Measurements from ENCODE around the gene TRIM33.

DNA sequence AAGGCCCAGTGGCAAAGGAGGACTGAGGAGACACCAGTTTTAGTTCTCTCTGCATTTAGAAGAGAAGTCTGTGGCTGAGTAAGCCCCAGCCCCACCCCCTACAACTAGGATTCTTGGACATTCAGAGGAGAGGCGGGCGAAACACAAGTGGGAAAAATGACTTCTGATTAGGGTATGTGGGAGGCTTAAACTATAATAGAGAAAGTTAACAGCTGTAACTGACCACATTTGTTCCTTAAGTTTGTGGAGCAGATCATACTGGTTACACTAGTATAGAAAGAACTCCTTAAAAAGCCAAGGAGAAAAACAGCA, 11.2 kb upstream of the TRIM33 start:
- TF ChIP-seq, protein P1, sequence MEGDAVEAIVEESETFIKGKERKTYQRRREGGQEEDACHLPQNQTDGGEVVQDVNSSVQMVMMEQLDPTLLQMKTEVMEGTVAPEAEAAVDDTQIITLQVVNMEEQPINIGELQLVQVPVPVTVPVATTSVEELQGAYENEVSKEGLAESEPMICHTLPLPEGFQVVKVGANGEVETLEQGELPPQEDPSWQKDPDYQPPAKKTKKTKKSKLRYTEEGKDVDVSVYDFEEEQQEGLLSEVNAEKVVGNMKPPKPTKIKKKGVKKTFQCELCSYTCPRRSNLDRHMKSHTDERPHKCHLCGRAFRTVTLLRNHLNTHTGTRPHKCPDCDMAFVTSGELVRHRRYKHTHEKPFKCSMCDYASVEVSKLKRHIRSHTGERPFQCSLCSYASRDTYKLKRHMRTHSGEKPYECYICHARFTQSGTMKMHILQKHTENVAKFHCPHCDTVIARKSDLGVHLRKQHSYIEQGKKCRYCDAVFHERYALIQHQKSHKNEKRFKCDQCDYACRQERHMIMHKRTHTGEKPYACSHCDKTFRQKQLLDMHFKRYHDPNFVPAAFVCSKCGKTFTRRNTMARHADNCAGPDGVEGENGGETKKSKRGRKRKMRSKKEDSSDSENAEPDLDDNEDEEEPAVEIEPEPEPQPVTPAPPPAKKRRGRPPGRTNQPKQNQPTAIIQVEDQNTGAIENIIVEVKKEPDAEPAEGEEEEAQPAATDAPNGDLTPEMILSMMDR (conservative IDR thresholded peaks at IDR 0.05 in 1 of 2, IDR thresholded peaks at IDR 0.05 in 1 of 2; ENCODE audit: low read depth in 1 of 2, low read length in 2 of 2): no peak
- no peak for TF ChIP-seq EZH2 (IDR thresholded peaks at IDR 0.05; ENCODE audit: low read length, missing control alignments)

Measured in fibroblast of lung (primary cell).